AG10803 (cell line): Measurements from ENCODE around the gene CXCR6.

Source experiments
- DNase-seq: peaks from one replicate; pipeline ENCODE4 v3.0.0; 2010; ENCODE audit warnings: low read depth
- H3K4me3 ChIP-seq: 2 replicates; pipeline ENCODE4 v1.5.1; 2011; ENCODE audit warnings: mild to moderate bottlenecking, low read length, control low read depth
- CTCF ChIP-seq: conservative IDR thresholded peaks from 2 replicates; pipeline ENCODE4 v1.5.1; 2011; ENCODE audit warnings: mild to moderate bottlenecking, low read length, control low read depth, inconsistent platforms

Gene CXCR6

DNA sequence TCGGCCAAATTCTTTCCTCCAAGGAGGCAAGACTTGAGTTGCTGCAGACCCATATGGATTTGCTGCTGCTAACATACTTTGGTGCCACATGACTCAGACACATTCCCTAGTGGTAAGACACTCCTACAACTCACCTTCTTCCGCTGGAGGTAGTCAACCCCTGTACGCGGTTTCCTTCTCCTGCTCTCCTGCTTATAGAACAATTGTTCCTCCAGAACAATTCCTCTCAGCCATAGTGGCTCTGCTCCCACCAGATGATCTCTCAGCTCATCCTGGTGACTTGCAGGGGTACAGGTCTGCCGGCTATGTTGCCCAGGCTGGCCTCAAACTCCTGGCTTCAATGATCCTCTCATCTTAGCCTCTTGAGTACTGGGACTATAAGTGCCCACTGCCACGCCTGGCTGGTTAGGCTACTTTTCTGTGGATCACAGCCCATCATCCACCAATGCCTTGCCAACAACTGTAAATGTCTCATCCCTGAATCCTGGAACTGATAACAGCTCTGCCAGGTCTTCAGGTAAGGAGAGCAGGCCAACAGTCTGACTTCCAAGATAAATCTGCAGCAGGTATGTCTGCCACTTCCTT is 2.4 kb upstream of the CXCR6 start:
- H3K4me3 ChIP-seq: no peak overlapping the region
- TF ChIP-seq CTCF: no peak
- DNase-seq: no peak

GRCh38 chr3:45942051-45942825 is 1.0 kb upstream of the CXCR6 start:
- H3K4me3 ChIP-seq: no peak overlapping the region
- no peak for TF ChIP-seq CTCF
- no peak for DNase-seq

DNA sequence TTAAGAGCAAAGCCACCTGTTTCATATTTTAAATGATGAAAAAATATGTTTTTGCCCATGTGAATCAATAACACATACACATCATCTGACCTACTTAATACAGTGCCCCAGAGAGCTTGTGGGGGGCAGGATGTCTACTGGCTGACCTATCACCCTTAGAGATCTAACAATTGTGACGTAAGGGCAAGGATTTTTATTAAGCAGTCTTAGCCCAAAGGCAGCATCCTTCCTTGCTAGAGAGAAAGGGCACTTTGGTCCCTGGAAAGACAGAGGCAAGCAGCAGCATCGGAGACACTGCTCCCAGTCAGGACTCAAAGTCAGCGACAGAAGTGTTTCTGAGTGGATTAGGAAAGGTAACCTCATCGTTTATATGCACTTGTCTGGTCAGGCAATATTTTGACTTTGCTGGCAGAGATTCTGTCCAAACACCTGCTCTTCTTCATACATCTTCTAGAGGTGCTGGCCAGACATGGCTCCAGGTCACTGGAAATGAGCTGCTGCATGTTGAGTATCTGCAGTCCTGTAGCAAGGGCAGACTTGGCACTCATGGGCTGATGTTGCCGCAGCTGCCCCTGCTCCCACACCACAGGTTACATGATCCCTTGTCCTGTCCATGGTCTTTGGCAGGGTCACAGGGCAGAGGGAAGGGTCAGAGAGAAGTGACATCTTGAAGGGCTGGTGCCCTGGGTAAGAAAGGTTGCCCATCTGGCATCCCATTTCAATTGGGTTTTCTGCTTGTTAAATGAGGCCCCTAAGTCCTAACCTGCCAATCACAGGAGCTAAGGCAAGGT is 1.8 kb downstream of the CXCR6 start:
- TF ChIP-seq CTCF: no peak
- DNase-seq: no peak
- H3K4me3 ChIP-seq: no peak overlapping the region

- TF ChIP-seq CTCF: peak; percentile 30
- peak; percentile 25 for DNase-seq
- no peak overlapping the region for H3K4me3 ChIP-seq
Measured at GRCh38 chr3:45946307-45946706, 3.0 kb downstream of the CXCR6 start.

DNA sequence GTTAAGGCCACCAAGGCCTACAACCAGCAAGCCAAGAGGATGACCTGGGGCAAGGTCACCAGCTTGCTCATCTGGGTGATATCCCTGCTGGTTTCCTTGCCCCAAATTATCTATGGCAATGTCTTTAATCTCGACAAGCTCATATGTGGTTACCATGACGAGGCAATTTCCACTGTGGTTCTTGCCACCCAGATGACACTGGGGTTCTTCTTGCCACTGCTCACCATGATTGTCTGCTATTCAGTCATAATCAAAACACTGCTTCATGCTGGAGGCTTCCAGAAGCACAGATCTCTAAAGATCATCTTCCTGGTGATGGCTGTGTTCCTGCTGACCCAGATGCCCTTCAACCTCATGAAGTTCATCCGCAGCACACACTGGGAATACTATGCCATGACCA is 3.6 kb downstream of the CXCR6 start:
- no peak for DNase-seq
- TF ChIP-seq CTCF: no peak
- no peak overlapping the region for H3K4me3 ChIP-seq

DNA sequence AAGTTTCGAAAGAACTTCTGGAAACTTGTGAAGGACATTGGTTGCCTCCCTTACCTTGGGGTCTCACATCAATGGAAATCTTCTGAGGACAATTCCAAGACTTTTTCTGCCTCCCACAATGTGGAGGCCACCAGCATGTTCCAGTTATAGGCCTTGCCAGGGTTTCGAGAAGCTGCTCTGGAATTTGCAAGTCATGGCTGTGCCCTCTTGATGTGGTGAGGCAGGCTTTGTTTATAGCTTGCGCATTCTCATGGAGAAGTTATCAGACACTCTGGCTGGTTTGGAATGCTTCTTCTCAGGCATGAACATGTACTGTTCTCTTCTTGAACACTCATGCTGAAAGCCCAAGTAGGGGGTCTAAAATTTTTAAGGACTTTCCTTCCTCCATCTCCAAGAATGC is 4.1 kb downstream of the CXCR6 start:
- no peak for TF ChIP-seq CTCF
- peak; percentile 57 for DNase-seq
- H3K4me3 ChIP-seq: no peak overlapping the region

DNA sequence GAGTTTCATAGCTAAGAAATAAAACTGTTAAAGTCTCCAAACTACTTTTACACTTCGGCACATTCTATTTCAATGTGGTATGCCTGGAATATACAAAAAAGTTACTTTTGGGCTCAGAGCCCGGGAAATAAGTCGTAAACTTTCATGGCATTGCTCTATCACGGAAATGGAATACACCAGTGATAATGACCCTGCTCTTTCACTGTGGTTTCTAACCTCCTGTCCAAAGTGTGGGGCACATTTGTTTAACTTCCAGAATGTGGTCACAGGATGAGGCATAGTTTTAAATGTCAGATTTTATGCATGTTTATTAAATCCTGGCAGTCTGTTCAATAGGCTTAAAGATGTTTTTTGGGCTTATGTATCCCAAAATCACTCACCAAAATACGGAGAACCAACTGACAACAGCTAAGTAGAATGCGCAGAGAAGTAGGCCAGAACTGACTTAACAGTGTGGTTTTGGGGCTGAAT is 5.1 kb downstream of the CXCR6 start:
- no peak for TF ChIP-seq CTCF
- no peak overlapping the region for H3K4me3 ChIP-seq
- DNase-seq: peak; percentile 98
